ENCODE results near the gene CCL20. TPM values are rescaled to one million over a fixed set of nuclear protein-coding genes. Genes with fewer than 3 reads are reported as not detected.

CCL20 gene
- total and polyA plus RNA-seq, 2 of the 8 experiments (the other 6 are each of a cell fraction or from before 2014, with no cell fraction given): not detected

GRCh38 chr2:227813562-227814353 lies at the start of gene CCL20 (continued):
- no peak for TF ChIP-seq USF2 (IDR thresholded peaks at IDR 0.05; ENCODE audit: low read length)
- TF ChIP-seq KDM1A (IDR thresholded peaks at IDR 0.05; ENCODE audit: borderline replicate concordance, low read length): no peak
- no peak for TF ChIP-seq SAP30 (IDR thresholded peaks at IDR 0.05; ENCODE audit: insufficient read depth, insufficient replicate concordance, low read length)
- no peak for TF ChIP-seq SP1 (IDR thresholded peaks at IDR 0.05; ENCODE audit: low read depth, low read length)

All from H1 (cell line).